H9 (cell line): ENCODE data around the gene GTF3C1. TPM values are rescaled to one million over a fixed set of nuclear protein-coding genes. Genes with fewer than 3 reads are reported as not detected.

Experiments
- DNase-seq: peaks from one replicate; pipeline ENCODE4 v3.0.0-alpha.2; 2017
- H2AFZ ChIP-seq: one replicate; pipeline ENCODE4 v1.6.1; 2013; ENCODE audit warnings: mild to moderate bottlenecking, low read length, control low read depth, moderate library complexity
- H2AK5ac ChIP-seq: 2 replicates; pipeline ENCODE4 v1.6.1; 2013; ENCODE audit warnings: low read length, control low read depth, mixed read lengths; ENCODE audit not compliant: insufficient read length
- H2BK120ac ChIP-seq: one replicate; pipeline ENCODE4 v1.6.1; 2013; ENCODE audit warnings: low read depth, mild to moderate bottlenecking, low read length, control low read depth, inconsistent platforms; ENCODE audit not compliant: poor library complexity, severe bottlenecking
- H2BK12ac ChIP-seq: 2 replicates; pipeline ENCODE4 v1.6.1; 2013; ENCODE audit warnings: low read length, control low read depth, mixed read lengths, low read depth; ENCODE audit not compliant: insufficient read length
- H2BK15ac ChIP-seq: 2 replicates; pipeline ENCODE4 v1.6.1; 2013; ENCODE audit warnings: low read depth, low read length, control low read depth
- H2BK20ac ChIP-seq: one replicate; pipeline ENCODE4 v1.6.1; 2013; ENCODE audit warnings: low read depth, mild to moderate bottlenecking, low read length, control low read depth, inconsistent platforms; ENCODE audit not compliant: poor library complexity, severe bottlenecking
- H2BK5ac ChIP-seq: 2 replicates; pipeline ENCODE4 v1.6.1; 2013; ENCODE audit warnings: low read length, control low read depth, mixed read lengths; ENCODE audit not compliant: insufficient read length
- H3K14ac ChIP-seq: 2 replicates; pipeline ENCODE4 v1.6.1; 2013; ENCODE audit warnings: low read length, control low read depth; ENCODE audit not compliant: insufficient read depth
- H3K18ac ChIP-seq: 2 replicates; pipeline ENCODE4 v1.6.1; 2013; ENCODE audit warnings: low read depth, mild to moderate bottlenecking, mixed read lengths, low read length, control low read depth; ENCODE audit not compliant: insufficient read length
- H3K23ac ChIP-seq: 2 replicates; pipeline ENCODE4 v1.6.1; 2013; ENCODE audit warnings: low read length, control low read depth, mixed read lengths, low read depth; ENCODE audit not compliant: insufficient read length
- H3K23me2 ChIP-seq: 2 replicates; pipeline ENCODE4 v1.6.1; 2013; ENCODE audit warnings: low read depth, mild to moderate bottlenecking, mixed read lengths, low read length, control low read depth; ENCODE audit not compliant: insufficient read length, poor library complexity, severe bottlenecking
- H3K27ac ChIP-seq: 2 replicates; pipeline ENCODE4 v1.5.1; 2013; ENCODE audit warnings: low read length, control low read depth, mixed read lengths, low read depth; ENCODE audit not compliant: insufficient read length
- H3K27me3 ChIP-seq: 2 replicates; pipeline ENCODE4 v1.6.1; 2013; ENCODE audit warnings: low read length, control low read depth, inconsistent platforms; ENCODE audit not compliant: insufficient read depth
- H3K4ac ChIP-seq: 2 replicates; pipeline ENCODE4 v1.6.1; 2013; ENCODE audit warnings: low read depth, mild to moderate bottlenecking, control low read depth, inconsistent platforms, low read length, moderate library complexity
- H3K4me1 ChIP-seq: 2 replicates; pipeline ENCODE4 v1.6.1; 2013; ENCODE audit warnings: low read length, control low read depth, inconsistent platforms; ENCODE audit not compliant: insufficient read depth
- H3K4me2 ChIP-seq: 2 replicates; pipeline ENCODE4 v1.6.1; 2013; ENCODE audit warnings: low read length, control low read depth, mixed read lengths; ENCODE audit not compliant: insufficient read length, insufficient read depth
- H3K56ac ChIP-seq: 2 replicates; pipeline ENCODE4 v1.6.1; 2013; ENCODE audit warnings: low read depth, mild to moderate bottlenecking, mixed read lengths, low read length, control low read depth; ENCODE audit not compliant: insufficient read length
- H3K79me1 ChIP-seq: 2 replicates; pipeline ENCODE4 v1.6.1; 2013; ENCODE audit warnings: low read depth, mild to moderate bottlenecking, moderate library complexity, low read length, control low read depth, inconsistent platforms; ENCODE audit not compliant: insufficient read depth, poor library complexity, severe bottlenecking
- H3K79me2 ChIP-seq: 2 replicates; pipeline ENCODE4 v1.6.1; 2013; ENCODE audit warnings: low read length, control low read depth, inconsistent platforms; ENCODE audit not compliant: insufficient read depth
- H3K9ac ChIP-seq: 2 replicates; pipeline ENCODE4 v1.6.1; 2013; ENCODE audit warnings: low read length, control low read depth, mixed read lengths; ENCODE audit not compliant: insufficient read length; ENCODE audit errors: extremely low read depth
- H3K9me3 ChIP-seq: one replicate; pipeline ENCODE4 v1.6.1; 2013; ENCODE audit warnings: low read depth, low read length, inconsistent platforms; ENCODE audit not compliant: control insufficient read depth
- H3T11ph ChIP-seq: one replicate; pipeline ENCODE4 v1.6.1; 2013; ENCODE audit warnings: mild to moderate bottlenecking, low read length, control low read depth, inconsistent platforms
- H4K20me1 ChIP-seq: one replicate; pipeline ENCODE4 v1.6.1; 2013; ENCODE audit not compliant: control insufficient read depth, insufficient read length, insufficient read depth
- H4K5ac ChIP-seq: 2 replicates; pipeline ENCODE4 v1.6.1; 2013; ENCODE audit warnings: low read depth, mild to moderate bottlenecking, mixed read lengths, low read length, control low read depth; ENCODE audit not compliant: insufficient read length
- H4K8ac ChIP-seq: replicated peaks from 2 replicates; pipeline ENCODE4 v1.6.1; 2013; ENCODE audit warnings: low read length, control low read depth, mixed read lengths, low read depth; ENCODE audit not compliant: insufficient read length
- H4K91ac ChIP-seq: 2 replicates; pipeline ENCODE4 v1.6.1; 2013; ENCODE audit warnings: low read depth, mild to moderate bottlenecking, moderate library complexity, mixed read lengths, low read length, control low read depth; ENCODE audit not compliant: insufficient read length
- H3K27ac Mint-ChIP-seq, 3 experiments: 2 replicates in 2 of 3; 3 replicates in 1 of 3; pipeline ENCODE4 v1.8.0; 2020 to 2021; ENCODE audit warnings: mixed read lengths in 3 of 3, mild to moderate bottlenecking in 1 of 3, moderate library complexity in 1 of 3
- H3K27me3 Mint-ChIP-seq: 2 replicates; pipeline ENCODE4 v1.8.0; 2021; ENCODE audit warnings: low read depth, mild to moderate bottlenecking, moderate library complexity, mixed read lengths
- H3K36me3 Mint-ChIP-seq, 3 experiments: 2 replicates in 2 of 3; 3 replicates in 1 of 3; pipeline ENCODE4 v1.8.0; 2020 to 2021; ENCODE audit warnings: low read depth in 3 of 3, mixed read lengths in 3 of 3; ENCODE audit not compliant: insufficient read depth in 1 of 3
- H3K4me1 Mint-ChIP-seq, 2 experiments: 2 replicates each; pipeline ENCODE4 v1.8.0; 2020; ENCODE audit warnings: mixed read lengths in 2 of 2
- H3K4me3 Mint-ChIP-seq, 2 experiments: 2 replicates in 1 of 2; 3 replicates in 1 of 2; pipeline ENCODE4 v1.8.0; 2020 to 2021; ENCODE audit warnings: mild to moderate bottlenecking in 2 of 2, mixed read lengths in 2 of 2, moderate library complexity in 1 of 2
- H3K9me3 Mint-ChIP-seq, 2 experiments: 2 replicates in 1 of 2; 3 replicates in 1 of 2; pipeline ENCODE4 v1.8.0; 2020; ENCODE audit warnings: mild to moderate bottlenecking in 2 of 2, mixed read lengths in 2 of 2, moderate library complexity in 1 of 2
- WGBS: extraction: QIAGEN DNeasy Blood & Tissue Kit; methylation state at CpG from one replicate; pipeline ENCODE4 v1.1.7; 2013; ENCODE audit warnings: missing lambda C conversion rate, low lambda C conversion rate, mixed read lengths; ENCODE audit not compliant: insufficient read length; ENCODE audit errors: extremely low coverage; 5-methylcytosine and 5-hydroxymethylcytosine counted together
- total RNA-seq: library from RNA; stranded (reverse); gene quantifications from 2 replicates; pipeline ENCODE4 v1.2.1, GENCODE V29; 2021
- TF ChIP-seq, protein P1 (sequence below): fragments of 200-600 bp; sonication (generic); conservative IDR thresholded peaks from 3 replicates; pipeline ENCODE4 v1.8.0; 2021; ENCODE audit warnings: antibody characterized with exemption, mild to moderate bottlenecking

Gene GTF3C1
- total RNA-seq, 1 experiment from 2014 or later, result 113 TPM

DNA sequence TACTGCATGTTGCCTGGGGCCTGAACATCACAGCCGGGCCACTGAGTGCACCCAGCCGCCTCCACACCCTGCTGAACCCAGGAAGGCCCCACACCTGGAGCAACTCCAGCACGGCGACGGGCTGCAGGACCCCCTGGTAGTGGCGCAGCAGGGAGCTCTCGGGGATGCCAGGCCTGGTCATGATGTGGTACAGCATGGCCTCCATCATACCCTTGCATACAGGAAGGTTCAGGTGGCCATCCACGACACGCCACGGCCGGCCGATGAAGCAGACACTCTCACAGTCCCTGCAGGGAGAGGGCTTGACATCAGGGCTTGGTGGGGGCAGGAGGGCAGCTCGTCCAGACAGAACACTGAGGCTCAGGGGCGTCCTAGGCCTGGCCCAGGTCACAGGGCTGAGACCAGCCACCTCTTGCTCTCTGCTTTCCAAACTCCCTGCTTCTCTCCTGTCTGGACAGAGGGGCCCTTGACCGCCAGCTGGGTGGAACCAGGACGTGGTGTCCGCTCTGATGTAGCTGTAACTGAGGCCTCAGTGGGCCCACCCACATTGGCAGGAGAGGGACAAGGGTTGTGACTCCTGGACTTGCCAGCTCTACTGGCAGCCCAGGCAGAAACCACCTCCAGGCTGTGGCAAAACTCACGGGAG, 87.4 kb downstream of the GTF3C1 start:
- Mint-ChIP-seq H3K9me3 (no peaks in the 10 kb centered on the region), H3K36me3 (peaks cover 20 to 73% (median 51%) of the 10 kb centered on the region in 3 experiments), H3K4me1 (peaks cover 0 to under 1% of the 10 kb centered on the region in 2 experiments; a peak in 1 of 4 replicates), H3K4me3 (no peak overlapping the region), H3K27ac (no peak overlapping the region), H3K27me3 (no peaks in the 10 kb centered on the region; the same call in 1 of the 2 replicates)
- TF ChIP-seq, protein P1, sequence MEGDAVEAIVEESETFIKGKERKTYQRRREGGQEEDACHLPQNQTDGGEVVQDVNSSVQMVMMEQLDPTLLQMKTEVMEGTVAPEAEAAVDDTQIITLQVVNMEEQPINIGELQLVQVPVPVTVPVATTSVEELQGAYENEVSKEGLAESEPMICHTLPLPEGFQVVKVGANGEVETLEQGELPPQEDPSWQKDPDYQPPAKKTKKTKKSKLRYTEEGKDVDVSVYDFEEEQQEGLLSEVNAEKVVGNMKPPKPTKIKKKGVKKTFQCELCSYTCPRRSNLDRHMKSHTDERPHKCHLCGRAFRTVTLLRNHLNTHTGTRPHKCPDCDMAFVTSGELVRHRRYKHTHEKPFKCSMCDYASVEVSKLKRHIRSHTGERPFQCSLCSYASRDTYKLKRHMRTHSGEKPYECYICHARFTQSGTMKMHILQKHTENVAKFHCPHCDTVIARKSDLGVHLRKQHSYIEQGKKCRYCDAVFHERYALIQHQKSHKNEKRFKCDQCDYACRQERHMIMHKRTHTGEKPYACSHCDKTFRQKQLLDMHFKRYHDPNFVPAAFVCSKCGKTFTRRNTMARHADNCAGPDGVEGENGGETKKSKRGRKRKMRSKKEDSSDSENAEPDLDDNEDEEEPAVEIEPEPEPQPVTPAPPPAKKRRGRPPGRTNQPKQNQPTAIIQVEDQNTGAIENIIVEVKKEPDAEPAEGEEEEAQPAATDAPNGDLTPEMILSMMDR, result no peak
- H4K91ac ChIP-seq, result no peak overlapping the region
- H3K9me3 ChIP-seq, result no peaks in the 10 kb centered on the region
- no peak overlapping the region for H3K14ac ChIP-seq
- H3K79me1 ChIP-seq, result no peaks in the 10 kb centered on the region
- no peak overlapping the region for H4K8ac ChIP-seq
- no peak overlapping the region for H3K23ac ChIP-seq
- H3K23me2 ChIP-seq, result no peaks in the 10 kb centered on the region
- no peak overlapping the region for H3K18ac ChIP-seq
- no peak overlapping the region for H3T11ph ChIP-seq
- WGBS, result no CpG with 5 or more reads among the region's 18 CpGs
- DNase-seq, result no peak
- H2BK20ac ChIP-seq, result no peak overlapping the region
- no peaks in the 10 kb centered on the region for H3K79me2 ChIP-seq
- H4K20me1 ChIP-seq, result no peaks in the 10 kb centered on the region
- H2BK15ac ChIP-seq, result no peak overlapping the region
- H3K56ac ChIP-seq, result no peak overlapping the region
- no peak overlapping the region for H2BK5ac ChIP-seq
- H2BK12ac ChIP-seq, result no peak overlapping the region
- H2AK5ac ChIP-seq, result no peak overlapping the region
- H3K27me3 ChIP-seq, result no peaks in the 10 kb centered on the region
- H3K27ac ChIP-seq, result no peak overlapping the region
- no peak overlapping the region for H4K5ac ChIP-seq
- no peak overlapping the region for H3K4ac ChIP-seq
- H2AFZ ChIP-seq, result no peak overlapping the region
- H2BK120ac ChIP-seq, result no peak overlapping the region
- H3K9ac ChIP-seq, result no peak overlapping the region
- H3K4me1 ChIP-seq, result no peaks in the 10 kb centered on the region
- no peak overlapping the region for H3K4me2 ChIP-seq
